ENCODE data around the gene FAT1. TPM values are rescaled to one million over a fixed set of nuclear protein-coding genes. Genes with fewer than 3 reads are reported as not detected.

FAT1 gene
- total RNA-seq, 1 experiment from 2014 or later, result 172 TPM

- H3K27ac Mint-ChIP-seq, result peak overlapping the region; percentile 92
- ChIA-PET CTCF (no interaction called here), POLR2A (no interaction called here)
- H3K9me3 Mint-ChIP-seq, result peaks cover 4% of the 10 kb centered on the region
- no peaks in the 10 kb centered on the region for H3K27me3 Mint-ChIP-seq (ENCODE audit: low read depth)
- H3K36me3 Mint-ChIP-seq, result peaks cover 13% of the 10 kb centered on the region
- H3K4me3 Mint-ChIP-seq, result no peak overlapping the region
- peaks cover 67% of the 10 kb centered on the region for H3K4me1 Mint-ChIP-seq
- ATAC-seq (no peak), DNase-seq (ENCODE audit: low spot score) (no peak)
- TF ChIP-seq SMAD3 (CRISPR knock-in tag; IDR thresholded peaks at IDR 0.05; ENCODE audit: borderline replicate concordance) (no peak), ZNF423 (CRISPR knock-in tag; IDR thresholded peaks at IDR 0.05) (no peak), TP53 (CRISPR knock-in tag; IDR thresholded peaks at IDR 0.05) (no peak), EMX1 (CRISPR knock-in tag; IDR thresholded peaks at IDR 0.05) (no peak), USF2 (CRISPR knock-in tag; IDR thresholded peaks at IDR 0.05) (no peak), NR3C1 (CRISPR knock-in tag; conservative IDR thresholded peaks at IDR 0.05; ENCODE audit: low read depth) (no peak), ZNF512 (CRISPR knock-in tag; IDR thresholded peaks at IDR 0.05; ENCODE audit: borderline replicate concordance) (no peak), ERG (CRISPR knock-in tag; IDR thresholded peaks at IDR 0.05) (no peak), CREM (CRISPR knock-in tag; IDR thresholded peaks at IDR 0.05) (no peak), TCF7 (CRISPR knock-in tag; IDR thresholded peaks at IDR 0.05; ENCODE audit: low read depth) (no peak), ELF4 (CRISPR knock-in tag; IDR thresholded peaks at IDR 0.05; ENCODE audit: low read depth) (no peak), STAT6 (CRISPR knock-in tag; conservative IDR thresholded peaks at IDR 0.05; ENCODE audit: low read depth) (no peak), CTCF (IDR thresholded peaks at IDR 0.05) (no peak), ZNF219 (CRISPR knock-in tag; IDR thresholded peaks at IDR 0.05; ENCODE audit: borderline replicate concordance) (no peak), ZBTB43 (CRISPR knock-in tag; IDR thresholded peaks at IDR 0.05) (no peak), ARID4B (CRISPR knock-in tag; IDR thresholded peaks at IDR 0.05; ENCODE audit: borderline replicate concordance) (no peak), HMGXB4 (CRISPR knock-in tag; IDR thresholded peaks at IDR 0.05) (no peak), CDX4 (CRISPR knock-in tag; IDR thresholded peaks at IDR 0.05; ENCODE audit: borderline replicate concordance) (no peak), PREB (CRISPR knock-in tag; IDR thresholded peaks at IDR 0.05; ENCODE audit: borderline replicate concordance) (no peak)
Measured at GRCh38 chr4:186647821-186648220, 75.8 kb downstream of the FAT1 start.

Measured in WTC11 (cell line).